K562 (cell line): Measurements from ENCODE around the gene SPAG9. TPM values are rescaled to one million over a fixed set of nuclear protein-coding genes. Genes with fewer than 3 reads are reported as not detected.
A peak's percentile ranks its signal among the peaks of the same experiment; 100 is the strongest.
"Not testable (repeated sequence)": the region's sequence is repeated elsewhere in the genome, so short reads cannot be mapped to it uniquely, and the experiment has no call there.

Source experiments
- ATAC-seq: fragments of 200-7000 bp; cut with Tn5 transposase; 3 replicates; pipeline ENCODE4 v1.9.1; 2020; ENCODE audit warnings: moderate library complexity
- BruUV-seq: library from RNA; stranded (reverse); fragments of 400-500 nt; replicated peaks from 2 replicates; lab custom pipeline; 2021; lab: Mats Ljungman, UMichigan
- CTCF ChIA-PET: fragments of 300-600 bp; formaldehyde crosslinking; extraction: SDS; loops from one replicate; lab custom pipeline; 2021; ENCODE audit warnings: low intra/inter-chr PET ratio; lab: Yijun Ruan, JAX
- POLR2A ChIA-PET: fragments of 300-600, 350-650 bp; sonication (Branson Sonifier 250); formaldehyde crosslinking; extraction: SDS; loops from one replicate; lab custom pipeline; 2021; ENCODE audit warnings: antibody characterized with exemption, inconsistent platforms; lab: Yijun Ruan, JAX
- DNase-seq, 4 experiments: peaks; one replicate each; pipeline versions ENCODE4 v3.0.0 to v3.0.0-alpha.2; 2011 to 2018; ENCODE audit warnings: low spot score in 3 of 4, mixed read lengths in 3 of 4; ENCODE audit errors: extremely low read depth in 1 of 4
- FAIRE-seq: peaks from 2 replicates; lab custom pipeline; 2011; peaks lifted over from hg19 to GRCh38; lab: Jason Lieb, UNC
- H2AFZ ChIP-seq: 2 replicates; pipeline ENCODE4 v1.6.0; 2011; ENCODE audit warnings: low read depth, low read length, control low read depth, inconsistent platforms
- H3K27ac ChIP-seq: fragments of 200-600 bp; 3 replicates; pipeline ENCODE4 v1.8.0; 2011; ENCODE audit warnings: low read depth, mild to moderate bottlenecking, control low read depth, inconsistent platforms, low read length, moderate library complexity, mixed read lengths; ENCODE audit errors: extremely low read depth
- H3K27me3 ChIP-seq, 2 experiments: fragments of 300-600 bp in 1 of 2; 2 replicates in 1 of 2; 3 replicates in 1 of 2; pipeline versions ENCODE4 v1.6.0 to v1.8.0; 2011; ENCODE audit warnings: inconsistent platforms in 2 of 2, low read length in 2 of 2, mild to moderate bottlenecking in 1 of 2, mixed read lengths in 1 of 2, moderate library complexity in 1 of 2; ENCODE audit not compliant: control insufficient read depth in 2 of 2, insufficient read depth in 2 of 2
- H3K36me3 ChIP-seq: fragments of 300-600 bp; 3 replicates; pipeline ENCODE4 v1.8.0; 2011; ENCODE audit warnings: mild to moderate bottlenecking, low read length, inconsistent platforms; ENCODE audit not compliant: control insufficient read depth, insufficient read depth
- H3K4me1 ChIP-seq, 2 experiments: fragments of 200-600 bp in 1 of 2; replicated peaks in 1 of 2; 2 replicates in 1 of 2; 3 replicates in 1 of 2; pipeline versions ENCODE4 v1.5.1 to v1.8.0; 2011; ENCODE audit warnings: inconsistent platforms in 2 of 2, low read length in 2 of 2, mild to moderate bottlenecking in 1 of 2, mixed read lengths in 1 of 2, moderate library complexity in 1 of 2; ENCODE audit not compliant: control insufficient read depth in 2 of 2, insufficient read depth in 2 of 2
- H3K4me2 ChIP-seq: 2 replicates; pipeline ENCODE4 v1.6.1; 2011; ENCODE audit warnings: low read length, control low read depth, inconsistent platforms, mixed read lengths; ENCODE audit not compliant: insufficient read depth
- H3K4me3 ChIP-seq: fragments of 200-600 bp; sonication (generic), shearing (Covaris generic); 2 replicates; pipeline ENCODE4 v1.5.1; 2016; ENCODE audit warnings: control low read depth, inconsistent platforms
- H3K79me2 ChIP-seq: fragments of 200-600 bp; 3 replicates; pipeline ENCODE4 v1.8.0; 2011; ENCODE audit warnings: low read length, inconsistent platforms; ENCODE audit not compliant: control insufficient read depth, insufficient read depth
- H3K9ac ChIP-seq, 2 experiments: 2 replicates each; pipeline versions ENCODE4 v1.6.0 to v1.6.1; 2011; ENCODE audit warnings: low read depth in 2 of 2, low read length in 2 of 2, control low read depth in 1 of 2, inconsistent platforms in 1 of 2, mild to moderate bottlenecking in 1 of 2, mixed read lengths in 1 of 2; ENCODE audit not compliant: insufficient read depth in 1 of 2
- H3K9me1 ChIP-seq: one replicate; pipeline ENCODE4 v1.6.0; 2011; ENCODE audit warnings: inconsistent platforms, mild to moderate bottlenecking, low read length, moderate library complexity; ENCODE audit not compliant: control insufficient read depth, insufficient read depth
- H3K9me3 ChIP-seq: replicated peaks from 2 replicates; pipeline ENCODE4 v1.5.1; 2011; ENCODE audit warnings: low read depth, low read length, inconsistent platforms; ENCODE audit not compliant: control insufficient read depth, insufficient read depth
- H4K20me1 ChIP-seq: replicated peaks from 2 replicates; pipeline ENCODE4 v1.6.1; 2011; ENCODE audit warnings: low read length, inconsistent platforms, mixed read lengths; ENCODE audit not compliant: control insufficient read depth, insufficient read depth
- CEBPB ChIP-seq: fragments of 450-650 bp; IDR thresholded peaks from 2 replicates; pipeline ENCODE4 v1.6.1; 2016; ENCODE audit warnings: missing genetic modification characterization, missing compliant biosample characterization
- CEBPG ChIP-seq, 3 experiments: fragments of 200-800 bp in 1 of 3; sonication (Bioruptor generic) in 1 of 3; sonication (generic) in 1 of 3; formaldehyde crosslinking in 1 of 3; IDR thresholded peaks in 2 of 3; conservative IDR thresholded peaks in 1 of 3; 2 replicates each; pipeline versions ENCODE4 v1.6.1 to v1.8.0; 2016 to 2022; ENCODE audit warnings: missing compliant biosample characterization in 2 of 3, missing genetic modification characterization in 2 of 3, mild to moderate bottlenecking in 1 of 3, missing genetic modification reagents in 1 of 3
- ELF1 ChIP-seq: fragments of 200-800 bp; sonication (Bioruptor generic); IDR thresholded peaks from 2 replicates; pipeline ENCODE4 v1.6.1; 2016; ENCODE audit warnings: missing genetic modification characterization, missing compliant biosample characterization
- KDM1A ChIP-seq, 2 experiments: fragments of 450-650 bp; IDR thresholded peaks; 2 replicates each; pipeline ENCODE4 v1.6.1; 2016; ENCODE audit warnings: mild to moderate bottlenecking in 2 of 2
- SPI1 ChIP-seq: IDR thresholded peaks from 2 replicates; pipeline ENCODE4 v1.6.1; 2011; ENCODE audit warnings: low read depth, low read length, control low read depth, borderline replicate concordance
- ZBTB33 ChIP-seq: sonication (generic); formaldehyde crosslinking; IDR thresholded peaks from 2 replicates; pipeline ENCODE4 v1.8.1; 2023; ENCODE audit warnings: mild to moderate bottlenecking, missing genetic modification reagents
- ZNF121 ChIP-seq: sonication (generic); formaldehyde crosslinking; conservative IDR thresholded peaks from 2 replicates; pipeline ENCODE4 v1.8.0; 2022; ENCODE audit warnings: missing genetic modification reagents
- WGBS: fragments of 100-300 bp; shearing (Covaris generic); methylation state at CpG from one replicate; pipeline ENCODE4 v1.1.6; 2016; ENCODE audit warnings: low coverage, mixed read lengths; ENCODE audit not compliant: insufficient coverage; ENCODE audit errors: missing lambda C conversion rate; 5-methylcytosine and 5-hydroxymethylcytosine counted together
- in situ Hi-C: fragments of 300-500 bp; cut with MboI; formaldehyde crosslinking; loops from 4 replicates; pipeline ENCODE4 v1.15.0; 2018; ENCODE audit warnings: inconsistent platforms, mixed read lengths
- intact Hi-C: fragments of 100-400 bp; cut with micrococcal nuclease; formaldehyde crosslinking; loops from 2 replicates; pipeline ENCODE4 v1.14.2; 2022
- polyA plus RNA-seq, 8 experiments: library from polyadenylated mRNA; depleted of rRNA in 4 of 8; stranded (reverse) in 5 of 8; unstranded in 3 of 8; fragments of >200 nt; fragmentation: Nextera tagmentation in 2 of 8; fragmentation: Illumina TruSeq in 1 of 8; extraction: Ambion mirVana in 2 of 8; extraction: Trizol in 1 of 8; gene quantifications; 2 replicates each; pipeline versions ENCODE4 v1.2.1 to v1.2.3, GENCODE V29; 2011 to 2014; ENCODE audit warnings: inconsistent platforms in 1 of 8, missing spikeins in 1 of 8
- total RNA-seq, 7 experiments: library from RNA; depleted of rRNA in 6 of 7; stranded (reverse); fragments of >200 nt in 6 of 7; fragmentation: Illumina TruSeq in 2 of 7; extraction: Trizol in 2 of 7; gene quantifications; 2 replicates each; pipeline versions ENCODE4 v1.2.1 to v1.2.3, GENCODE V29; 2011 to 2021; ENCODE audit warnings: low replicate concordance in 1 of 7

The SPAG9 gene
- total and polyA plus RNA-seq, 9 of the 15 experiments (the other 6 are each of a cell fraction or from before 2014, with no cell fraction given), result 12.2 to 99.2 (median 58.2) TPM

GRCh38 chr17:51115179-51115578 lies 5.5 kb downstream of the SPAG9 start:
- no peak overlapping the region for H2AFZ ChIP-seq
- no peak for DNase-seq
- no TSS peak for BruUV-seq
- H3K4me1 ChIP-seq, result peaks cover 13 to 14% of the 10 kb centered on the region in 2 experiments; a peak in 4 of 5 replicates
- H3K9me3 ChIP-seq, result no peaks in the 10 kb centered on the region
- H3K36me3 ChIP-seq, result peaks cover 18% of the 10 kb centered on the region; the same call in 2 of the 3 replicates
- no peaks in the 10 kb centered on the region for H3K9me1 ChIP-seq
- no peak overlapping the region for H3K4me2 ChIP-seq
- H4K20me1 ChIP-seq, result peaks cover 21% of the 10 kb centered on the region; the same call in 1 of the 2 replicates
- no peak overlapping the region for H3K4me3 ChIP-seq
- FAIRE-seq, result no peak
- H3K9ac ChIP-seq, result no peak overlapping the region
- in situ Hi-C loops, result no loop called here
- peaks cover 98% of the 10 kb centered on the region for H3K79me2 ChIP-seq
- no peak overlapping the region for H3K27ac ChIP-seq
- 68% methylated on average over 3 of the region's 4 CpGs for WGBS
- POLR2A ChIA-PET, result interaction anchor here (0.7 to 1.2 kb wide), 3 partner anchors 9 to 13 kb away, joined by 3 to 4 read pairs (median 4); no protein-coding TSS in a partner anchor
- TF ChIP-seq ELF1 (tag), result no peak
- no peak for TF ChIP-seq KDM1A (IDR thresholded peaks at IDR 0.05)
- peak; percentile 76 for TF ChIP-seq ZNF121 (CRISPR knock-in tag)
- intact Hi-C loops, result no loop called here
- CTCF ChIA-PET, result no interaction called here
- H3K27me3 ChIP-seq, result no peaks in the 10 kb centered on the region
- ATAC-seq, result no peak

DNA sequence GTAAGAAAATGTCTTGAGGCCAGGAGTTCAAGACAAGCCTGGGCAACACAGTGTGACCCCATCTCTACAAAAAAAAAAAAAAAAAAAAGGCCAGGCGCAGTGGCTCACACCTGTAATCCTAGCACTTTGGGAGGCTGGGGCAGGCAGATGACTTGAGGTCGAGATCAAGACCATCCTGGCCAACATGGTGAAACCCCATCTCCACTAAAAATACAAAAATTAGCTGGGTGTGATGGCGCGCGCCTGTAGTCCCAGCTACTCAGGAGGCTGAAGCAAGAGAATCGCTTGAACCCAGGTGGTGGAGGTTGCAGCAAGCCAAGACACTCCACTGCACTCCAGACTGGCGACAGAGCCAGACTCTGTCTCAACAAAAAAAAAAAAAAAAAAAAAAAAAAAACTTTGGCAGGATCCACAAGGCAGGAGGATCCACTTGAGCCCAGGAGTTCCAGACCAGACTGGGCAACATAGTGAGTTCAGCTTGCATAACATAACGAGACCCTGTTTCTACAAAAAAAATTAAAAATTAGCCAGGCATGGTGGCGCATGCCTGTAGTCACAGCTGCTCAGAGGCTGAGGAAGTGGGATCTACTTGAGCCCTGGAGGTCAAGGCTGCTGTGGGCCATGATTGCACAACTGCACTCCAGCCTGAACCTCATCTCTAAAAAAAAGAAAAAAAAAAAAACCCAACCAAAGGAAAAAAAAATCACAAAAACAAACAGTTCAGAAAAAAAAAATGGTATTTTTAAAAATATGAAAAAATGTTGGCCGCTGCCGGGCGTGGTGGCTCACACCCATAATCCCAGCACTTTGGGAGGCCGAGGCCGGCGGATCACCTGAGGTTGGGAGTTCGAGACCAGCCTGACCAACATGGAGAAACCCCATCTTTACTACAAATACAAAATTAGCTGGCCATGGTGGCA lies 8.1 kb downstream of the SPAG9 start:
- CTCF ChIA-PET, FAIRE-seq, H3K4me2 ChIP-seq, DNase-seq, H3K27me3 ChIP-seq, H3K4me1 ChIP-seq, intact Hi-C loops, H3K9me1 ChIP-seq, H3K9ac ChIP-seq, H4K20me1 ChIP-seq, H3K27ac ChIP-seq, H3K9me3 ChIP-seq, ATAC-seq, H2AFZ ChIP-seq, H3K4me3 ChIP-seq, BruUV-seq, in situ Hi-C loops: not testable (repeated sequence)
- H3K79me2 ChIP-seq, result peaks cover 95% of the 10 kb centered on the region
- TF ChIP-seq SPI1 (0 out of 2 replicates have a peak, but pooled peaks have one; percentile 22), CEBPG (CRISPR knock-in tag; IDR thresholded peaks at IDR 0.05) (peak; percentile 41; the same call in 1 of the 2 replicates), CEBPG (tag; conservative IDR thresholded peaks at IDR 0.05 in 1 of 2, IDR thresholded peaks at IDR 0.05 in 1 of 2) (peak in 1 of 2 experiments; percentile 32; a peak in 1 of 4 replicates), CEBPB (tag) (peak; percentile 71), ZBTB33 (CRISPR knock-in tag) (peak; percentile 58; the same call in 1 of the 2 replicates)
- peaks cover 14% of the 10 kb centered on the region; the same call in 1 of the 3 replicates for H3K36me3 ChIP-seq
- POLR2A ChIA-PET, result interaction anchor here (0.6 kb wide), 1 partner anchor 10 kb away, joined by 3 read pairs; no protein-coding TSS in a partner anchor
- WGBS, result 94% methylated on average over 6 of the region's 16 CpGs
